HepG2 (cell line): ENCODE measurements around the gene ILKAP. TPM values are rescaled to one million over a fixed set of nuclear protein-coding genes. Genes with fewer than 3 reads are reported as not detected.
A peak's percentile ranks its signal among the peaks of the same experiment; 100 is the strongest.

ENCODE experiments used
- ATAC-seq: fragments of 200-7000 bp; cut with Tn5 transposase; 3 replicates; pipeline ENCODE4 v1.9.1; 2020; ENCODE audit warnings: mild to moderate bottlenecking, moderate library complexity
- BruUV-seq: library from RNA; stranded (reverse); fragments of 400-500 nt; replicated peaks from 2 replicates; lab custom pipeline; 2021; lab: Mats Ljungman, UMichigan
- CTCF ChIA-PET: fragments of 300-600 bp; formaldehyde crosslinking; extraction: SDS; loops from one replicate; lab custom pipeline; 2021; ENCODE audit warnings: low total read pairs, inconsistent platforms, low intra/inter-chr PET ratio; lab: Yijun Ruan, JAX
- POLR2A ChIA-PET: fragments of 350-600 bp; sonication (Branson Sonifier 250); formaldehyde crosslinking; loops from one replicate; lab custom pipeline; 2020; ENCODE audit warnings: antibody characterized with exemption, inconsistent platforms; lab: Yijun Ruan, JAX
- DNase-seq: peaks from one replicate; pipeline ENCODE4 v3.0.0-alpha.2; 2015; ENCODE audit warnings: low spot score
- FAIRE-seq: peaks from 3 replicates; lab custom pipeline; 2011; peaks lifted over from hg19 to GRCh38; lab: Jason Lieb, UNC
- H2AFZ ChIP-seq: one replicate; pipeline ENCODE4 v1.6.1; 2011; ENCODE audit warnings: low read length, inconsistent platforms
- H3K27ac ChIP-seq: fragments of 300-600 bp; 3 replicates; pipeline ENCODE4 v1.8.0; 2011; ENCODE audit warnings: mixed run types, mild to moderate bottlenecking, mixed read lengths, low read length, inconsistent platforms; ENCODE audit not compliant: insufficient read depth; ENCODE audit errors: extremely low read length
- H3K27me3 ChIP-seq, 2 experiments: fragments of 200-600 bp in 1 of 2; 2 replicates in 1 of 2; 3 replicates in 1 of 2; pipeline versions ENCODE4 v1.6.0 to v1.8.0; 2011; ENCODE audit warnings: low read length in 2 of 2, mild to moderate bottlenecking in 2 of 2, moderate library complexity in 2 of 2, inconsistent platforms in 1 of 2; ENCODE audit not compliant: insufficient read depth in 2 of 2, control insufficient read depth in 1 of 2
- H3K36me3 ChIP-seq, 2 experiments: fragments of 200-600 bp in 1 of 2; replicated peaks in 1 of 2; 2 replicates in 1 of 2; 3 replicates in 1 of 2; pipeline versions ENCODE4 v1.5.1 to v1.8.0; 2011; ENCODE audit warnings: low read length in 2 of 2, inconsistent platforms in 1 of 2; ENCODE audit not compliant: insufficient read depth in 2 of 2, control insufficient read depth in 1 of 2
- H3K4me1 ChIP-seq: 2 replicates; pipeline ENCODE4 v1.5.1; 2012; ENCODE audit warnings: low read length, inconsistent platforms; ENCODE audit not compliant: insufficient read depth
- H3K4me2 ChIP-seq: 2 replicates; pipeline ENCODE4 v1.6.0; 2011; ENCODE audit warnings: low read depth, low read length, inconsistent platforms
- H3K4me3 ChIP-seq, 3 experiments: fragments of 200-600 bp in 1 of 3; sonication (generic), shearing (Covaris generic) in 1 of 3; replicated peaks in 1 of 3; 2 replicates each; pipeline ENCODE4 v1.5.1; 2011 to 2016; ENCODE audit warnings: low read length in 3 of 3, inconsistent platforms in 2 of 3, low read depth in 2 of 3, mild to moderate bottlenecking in 2 of 3, control low read depth in 1 of 3, mixed read lengths in 1 of 3; ENCODE audit not compliant: insufficient read depth in 1 of 3
- H3K79me2 ChIP-seq: one replicate; pipeline ENCODE4 v1.6.1; 2011; ENCODE audit warnings: low read length, inconsistent platforms; ENCODE audit not compliant: insufficient read depth
- H3K9ac ChIP-seq: 2 replicates; pipeline ENCODE4 v1.6.0; 2011; ENCODE audit warnings: mild to moderate bottlenecking, low read depth, low read length, inconsistent platforms; ENCODE audit not compliant: insufficient read depth
- H3K9me3 ChIP-seq: 2 replicates; pipeline ENCODE4 v1.5.1; 2012; ENCODE audit warnings: mild to moderate bottlenecking, low read length
- H4K20me1 ChIP-seq: 2 replicates; pipeline ENCODE4 v1.6.0; 2011; ENCODE audit warnings: inconsistent platforms, mild to moderate bottlenecking, low read length, moderate library complexity; ENCODE audit not compliant: insufficient read depth
- AGO2 ChIP-seq: fragments of 200-400 bp; formaldehyde crosslinking; optimal IDR thresholded peaks from 2 replicates; pipeline ENCODE3; 2017; ENCODE audit warnings: mild to moderate bottlenecking, low read depth, low read length, moderate library complexity
- ARID5B ChIP-seq: IDR thresholded peaks from 2 replicates; pipeline ENCODE4 v1.4.0; 2020; ENCODE audit warnings: mild to moderate bottlenecking, missing genetic modification reagents
- CC2D1A ChIP-seq: sonication (generic); formaldehyde crosslinking; IDR thresholded peaks from 2 replicates; pipeline ENCODE4 v1.8.1; 2023; ENCODE audit warnings: mild to moderate bottlenecking, missing genetic modification reagents
- FOXM1 ChIP-seq: sonication (generic); formaldehyde crosslinking; IDR thresholded peaks from 2 replicates; pipeline ENCODE4 v1.5.0; 2020; ENCODE audit warnings: missing genetic modification reagents
- GFI1 ChIP-seq: sonication (generic); formaldehyde crosslinking; IDR thresholded peaks from 2 replicates; pipeline ENCODE4 v1.5.0; 2020; ENCODE audit warnings: missing genetic modification reagents, mild to moderate bottlenecking, borderline replicate concordance
- HCFC1 ChIP-seq: fragments of 150-350 bp; IDR thresholded peaks from 2 replicates; pipeline ENCODE4 v1.6.1; 2014; ENCODE audit warnings: low read depth, low read length
- HDAC1 ChIP-seq: sonication (generic); formaldehyde crosslinking; IDR thresholded peaks from 2 replicates; pipeline ENCODE4 v1.5.1; 2020; ENCODE audit warnings: mild to moderate bottlenecking, missing genetic modification reagents
- IRF2 ChIP-seq: IDR thresholded peaks from 2 replicates; pipeline ENCODE4 v1.6.1; 2018; ENCODE audit warnings: missing genetic modification reagents, missing compliant biosample characterization
- MAFK ChIP-seq, 2 experiments: IDR thresholded peaks in 1 of 2; conservative IDR thresholded peaks in 1 of 2; 2 replicates each; pipeline ENCODE4 v1.6.1; 2011; ENCODE audit warnings: improper control_type of control experiment in 2 of 2, low read length in 2 of 2
- PBX2 ChIP-seq: IDR thresholded peaks from 2 replicates; pipeline ENCODE4 v1.6.1; 2016; ENCODE audit warnings: control low read depth
- PPARG ChIP-seq: conservative IDR thresholded peaks from 2 replicates; pipeline ENCODE4 v1.6.1; 2016; ENCODE audit warnings: missing biosample characterization, missing genetic modification reagents
- SALL2 ChIP-seq: sonication (generic); formaldehyde crosslinking; IDR thresholded peaks from 2 replicates; pipeline ENCODE4 v1.8.1; 2023; ENCODE audit warnings: mild to moderate bottlenecking, missing genetic modification reagents, inconsistent platforms
- ZBED4 ChIP-seq: sonication (generic); formaldehyde crosslinking; IDR thresholded peaks from 2 replicates; pipeline ENCODE4 v1.4.0; 2020; ENCODE audit warnings: missing genetic modification reagents, borderline replicate concordance
- ZC3H4 ChIP-seq: sonication (generic); formaldehyde crosslinking; IDR thresholded peaks from 2 replicates; pipeline ENCODE4 v1.4.0; 2020; ENCODE audit warnings: missing genetic modification reagents, borderline replicate concordance
- ZNF484 ChIP-seq: sonication (generic); formaldehyde crosslinking; IDR thresholded peaks from 2 replicates; pipeline ENCODE4 v1.5.1; 2020; ENCODE audit warnings: mild to moderate bottlenecking, low read depth, missing genetic modification reagents, borderline replicate concordance
- ZNF768 ChIP-seq: sonication (generic); formaldehyde crosslinking; IDR thresholded peaks from 2 replicates; pipeline ENCODE4 v1.4.0; 2020; ENCODE audit warnings: missing genetic modification reagents
- ZNF879 ChIP-seq: sonication (generic); formaldehyde crosslinking; IDR thresholded peaks from 2 replicates; pipeline ENCODE4 v1.8.1; 2023; ENCODE audit warnings: missing genetic modification reagents
- WGBS: methylation state at CpG from one replicate; pipeline ENCODE4 v1.1.6; 2017; ENCODE audit warnings: low lambda C conversion rate; 5-methylcytosine and 5-hydroxymethylcytosine counted together
- in situ Hi-C: cut with HindIII; loops from 2 replicates; pipeline ENCODE4 v1.10.0; 2017; ENCODE audit warnings: low pct_unique_long_range_greater_than_20kb; ENCODE audit not compliant: extremely low pct_ligation_motif_present
- intact Hi-C: fragments of 100-400 bp; cut with micrococcal nuclease; formaldehyde crosslinking; loops from one replicate; pipeline ENCODE4 v1.10.0; 2022; ENCODE audit not compliant: unreplicated experiment
- polyA plus RNA-seq, 8 experiments: library from polyadenylated mRNA; depleted of rRNA in 3 of 8; stranded (reverse) in 7 of 8; unstranded in 1 of 8; fragments of >200 nt; fragmentation: Illumina TruSeq in 4 of 8; extraction: Trizol in 4 of 8; gene quantifications; 2 replicates each; pipeline versions ENCODE4 v1.2.1 to v1.2.3, GENCODE V29; 2011 to 2016; ENCODE audit warnings: low read depth in 4 of 8, missing spikeins in 1 of 8, mixed read lengths in 1 of 8; ENCODE audit not compliant: insufficient read depth in 1 of 8
- total RNA-seq, 5 experiments: library from RNA; depleted of rRNA; stranded (reverse); fragments of >200 nt; fragmentation: Illumina TruSeq; extraction: Trizol; gene quantifications; 2 replicates each; pipeline ENCODE4 v1.2.3, GENCODE V29; 2016; ENCODE audit warnings: low read depth in 1 of 5

The ILKAP gene
- total and polyA plus RNA-seq, 2 of the 13 experiments (the other 11 are each of a cell fraction or from before 2014, with no cell fraction given): 29.6 to 33.1 TPM

GRCh38 chr2:238167761-238168160 lies 35.7 kb downstream of the ILKAP start (continued):
- TF ChIP-seq HDAC1 (CRISPR knock-in tag) (no peak), ZNF879 (no peak), IRF2 (CRISPR knock-in tag) (no peak), MAFK (conservative IDR thresholded peaks at IDR 0.05 in 1 of 2, IDR thresholded peaks at IDR 0.05 in 1 of 2; ENCODE audit: low read length in 2 of 2) (no peak), ZNF768 (CRISPR knock-in tag) (no peak), ZBED4 (no peak), CC2D1A (no peak), GFI1 (CRISPR knock-in tag) (no peak), HCFC1 (no peak), ZC3H4 (CRISPR knock-in tag) (no peak)

- H3K4me3 ChIP-seq: no peak overlapping the region
- 86% methylated on average over 7 of the region's 7 CpGs for WGBS
- peaks cover 13 to 29% of the 10 kb centered on the region in 2 experiments for H3K36me3 ChIP-seq
- ChIA-PET POLR2A (no interaction called here), CTCF (no interaction called here)
- no peaks in the 10 kb centered on the region for H3K79me2 ChIP-seq
- no peaks in the 10 kb centered on the region for H3K9me3 ChIP-seq
- DNase-seq: no peak
- BruUV-seq: no TSS peak
- H4K20me1 ChIP-seq: no peaks in the 10 kb centered on the region
- intact Hi-C loops: no loop called here
- peak; percentile 3 for TF ChIP-seq AGO2
- TF ChIP-seq FOXM1 (CRISPR knock-in tag): no peak
- no peak for TF ChIP-seq PBX2
- TF ChIP-seq ZNF484: no peak
- TF ChIP-seq ARID5B (CRISPR knock-in tag): no peak
- TF ChIP-seq PPARG (CRISPR knock-in tag): no peak
- TF ChIP-seq SALL2 (CRISPR knock-in tag): no peak
- in situ Hi-C loops: no loop called here
- peaks cover 18% of the 10 kb centered on the region for H3K4me1 ChIP-seq
- H3K27ac ChIP-seq: no peak overlapping the region
- no peak overlapping the region for H2AFZ ChIP-seq
- no peak overlapping the region for H3K4me2 ChIP-seq
- ATAC-seq: peak; percentile 2; the same call in 1 of the 3 replicates
- FAIRE-seq: no peak
- H3K9ac ChIP-seq: no peak overlapping the region
- H3K27me3 ChIP-seq: peaks cover 10 to 20% of the 10 kb centered on the region in 2 experiments
Observed at GRCh38 chr2:238167344-238167715, 36.2 kb downstream of the ILKAP start.
